ENCODE measurements around the gene FXYD5.

DNA sequence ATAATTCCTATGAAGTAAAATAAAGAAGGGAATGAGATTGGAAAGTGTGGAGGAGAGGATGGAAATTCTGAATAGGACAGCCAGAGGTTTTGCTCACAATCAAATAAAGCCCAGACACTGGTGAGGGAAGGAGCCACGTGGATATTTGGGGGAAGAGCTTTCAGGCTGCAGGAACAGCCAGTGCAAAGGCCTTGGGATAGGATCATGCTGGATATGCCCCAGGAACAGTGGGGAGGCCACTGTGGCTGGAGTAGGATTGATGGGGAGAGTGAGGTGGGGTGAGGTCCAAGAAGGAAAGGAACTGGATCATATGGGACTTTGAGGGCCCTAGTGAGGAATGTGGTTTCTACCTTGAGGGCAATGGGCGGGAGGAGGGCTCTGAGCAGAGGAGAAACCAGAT is 4.1 kb upstream of the FXYD5 start:
- no peak for TF ChIP-seq TAF1 (IDR thresholded peaks at IDR 0.05; ENCODE audit: low read depth)
- TF ChIP-seq, protein P1, sequence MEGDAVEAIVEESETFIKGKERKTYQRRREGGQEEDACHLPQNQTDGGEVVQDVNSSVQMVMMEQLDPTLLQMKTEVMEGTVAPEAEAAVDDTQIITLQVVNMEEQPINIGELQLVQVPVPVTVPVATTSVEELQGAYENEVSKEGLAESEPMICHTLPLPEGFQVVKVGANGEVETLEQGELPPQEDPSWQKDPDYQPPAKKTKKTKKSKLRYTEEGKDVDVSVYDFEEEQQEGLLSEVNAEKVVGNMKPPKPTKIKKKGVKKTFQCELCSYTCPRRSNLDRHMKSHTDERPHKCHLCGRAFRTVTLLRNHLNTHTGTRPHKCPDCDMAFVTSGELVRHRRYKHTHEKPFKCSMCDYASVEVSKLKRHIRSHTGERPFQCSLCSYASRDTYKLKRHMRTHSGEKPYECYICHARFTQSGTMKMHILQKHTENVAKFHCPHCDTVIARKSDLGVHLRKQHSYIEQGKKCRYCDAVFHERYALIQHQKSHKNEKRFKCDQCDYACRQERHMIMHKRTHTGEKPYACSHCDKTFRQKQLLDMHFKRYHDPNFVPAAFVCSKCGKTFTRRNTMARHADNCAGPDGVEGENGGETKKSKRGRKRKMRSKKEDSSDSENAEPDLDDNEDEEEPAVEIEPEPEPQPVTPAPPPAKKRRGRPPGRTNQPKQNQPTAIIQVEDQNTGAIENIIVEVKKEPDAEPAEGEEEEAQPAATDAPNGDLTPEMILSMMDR (IDR thresholded peaks at IDR 0.05; ENCODE audit: poor library complexity, severe bottlenecking): no peak
- TF ChIP-seq EZH2 (IDR thresholded peaks at IDR 0.05; ENCODE audit: borderline replicate concordance, insufficient read depth, low read length, poor library complexity, severe bottlenecking): no peak
- TF ChIP-seq RAD21 (conservative IDR thresholded peaks at IDR 0.05): no peak
- no peak for TF ChIP-seq EP300 (conservative IDR thresholded peaks at IDR 0.05; ENCODE audit: poor library complexity, severe bottlenecking)
- TF ChIP-seq, protein P2, sequence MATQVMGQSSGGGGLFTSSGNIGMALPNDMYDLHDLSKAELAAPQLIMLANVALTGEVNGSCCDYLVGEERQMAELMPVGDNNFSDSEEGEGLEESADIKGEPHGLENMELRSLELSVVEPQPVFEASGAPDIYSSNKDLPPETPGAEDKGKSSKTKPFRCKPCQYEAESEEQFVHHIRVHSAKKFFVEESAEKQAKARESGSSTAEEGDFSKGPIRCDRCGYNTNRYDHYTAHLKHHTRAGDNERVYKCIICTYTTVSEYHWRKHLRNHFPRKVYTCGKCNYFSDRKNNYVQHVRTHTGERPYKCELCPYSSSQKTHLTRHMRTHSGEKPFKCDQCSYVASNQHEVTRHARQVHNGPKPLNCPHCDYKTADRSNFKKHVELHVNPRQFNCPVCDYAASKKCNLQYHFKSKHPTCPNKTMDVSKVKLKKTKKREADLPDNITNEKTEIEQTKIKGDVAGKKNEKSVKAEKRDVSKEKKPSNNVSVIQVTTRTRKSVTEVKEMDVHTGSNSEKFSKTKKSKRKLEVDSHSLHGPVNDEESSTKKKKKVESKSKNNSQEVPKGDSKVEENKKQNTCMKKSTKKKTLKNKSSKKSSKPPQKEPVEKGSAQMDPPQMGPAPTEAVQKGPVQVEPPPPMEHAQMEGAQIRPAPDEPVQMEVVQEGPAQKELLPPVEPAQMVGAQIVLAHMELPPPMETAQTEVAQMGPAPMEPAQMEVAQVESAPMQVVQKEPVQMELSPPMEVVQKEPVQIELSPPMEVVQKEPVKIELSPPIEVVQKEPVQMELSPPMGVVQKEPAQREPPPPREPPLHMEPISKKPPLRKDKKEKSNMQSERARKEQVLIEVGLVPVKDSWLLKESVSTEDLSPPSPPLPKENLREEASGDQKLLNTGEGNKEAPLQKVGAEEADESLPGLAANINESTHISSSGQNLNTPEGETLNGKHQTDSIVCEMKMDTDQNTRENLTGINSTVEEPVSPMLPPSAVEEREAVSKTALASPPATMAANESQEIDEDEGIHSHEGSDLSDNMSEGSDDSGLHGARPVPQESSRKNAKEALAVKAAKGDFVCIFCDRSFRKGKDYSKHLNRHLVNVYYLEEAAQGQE (IDR thresholded peaks at IDR 0.05; ENCODE audit: borderline replicate concordance): no peak
- TF ChIP-seq POLR2AphosphoS5 (IDR thresholded peaks at IDR 0.05): no peak
- TF ChIP-seq MXI1 (conservative IDR thresholded peaks at IDR 0.05; ENCODE audit: poor library complexity, severe bottlenecking): no peak
- no peak for TF ChIP-seq SMC3 (conservative IDR thresholded peaks at IDR 0.05; ENCODE audit: poor library complexity)
